HL-60/S4 treated with retinoic acid at 250 ng/mL for 4 days and 3 days (cell line): ENCODE measurements around the gene CENPX.

Experiments
- in situ Hi-C: fragments of 300-500 bp; cut with MboI; formaldehyde crosslinking; loops from 2 replicates; pipeline ENCODE4 v1.7.0; 2022; ENCODE audit warnings: low sequenced_read_pairs

The CENPX gene

GRCh38 chr17:82055023-82055964, 32.6 kb upstream of the CENPX start:
- in situ Hi-C loops = no loop called here

- in situ Hi-C loops = no loop called here
These were observed 31.8 kb upstream of the CENPX start for GRCh38 chr17:82054351-82055022.

GRCh38 chr17:82053556-82054263, 31.0 kb upstream of the CENPX start:
- in situ Hi-C loops = no loop called here

DNA sequence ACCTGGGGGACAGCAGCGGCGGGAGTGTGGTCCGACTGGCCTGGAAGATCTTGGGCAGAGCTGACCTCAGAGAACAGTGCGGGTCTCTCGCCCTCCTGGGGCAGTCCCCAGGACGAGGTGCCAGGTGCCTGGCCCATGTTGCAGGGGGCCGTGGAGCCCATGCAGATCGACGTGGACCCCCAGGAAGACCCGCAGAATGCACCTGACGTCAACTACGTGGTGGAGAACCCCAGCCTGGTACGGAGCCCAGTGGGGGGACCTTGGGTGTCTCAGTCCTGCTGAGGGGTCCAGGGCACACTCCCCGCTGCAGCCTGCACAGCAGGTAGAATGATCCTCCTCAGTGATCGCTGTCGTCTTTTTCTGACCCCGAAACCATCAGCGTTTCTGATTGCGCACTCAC, 30.5 kb upstream of the CENPX start:
- in situ Hi-C loops = no loop called here

DNA sequence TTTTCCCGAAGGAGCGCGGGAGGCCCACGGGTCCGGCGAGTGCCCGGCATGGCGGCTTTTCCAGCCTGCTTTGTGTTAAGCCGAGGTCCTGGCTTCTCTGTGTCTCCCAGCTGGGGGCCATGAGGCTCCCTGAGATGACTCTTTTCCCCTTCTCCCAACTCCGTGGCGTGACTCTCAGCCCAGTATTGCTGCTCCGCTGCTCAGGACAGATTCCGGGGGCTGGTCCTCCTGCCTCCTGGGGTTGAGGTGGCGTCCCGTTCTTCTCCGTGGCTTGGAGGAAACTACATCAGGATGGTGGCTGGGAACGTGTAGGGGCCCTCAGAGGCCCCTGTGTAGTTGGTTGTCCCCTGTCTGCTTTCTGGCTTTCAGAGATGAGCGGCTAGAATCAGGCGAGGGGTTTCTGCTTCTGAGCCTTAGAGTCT, 30.0 kb upstream of the CENPX start:
- in situ Hi-C loops = no loop called here

GRCh38 chr17:82051776-82052637, 29.3 kb upstream of the CENPX start, which contains the start of the genes GPS1 and RFNG:
Gene GPS1 (plus strand): TSS chr17:82051898. CDS start chr17:82051932, 34 bp downstream.
Gene RFNG (minus strand): TSS chr17:82051811. CDS start chr17:82051766, 45 bp downstream.
- in situ Hi-C loops = no loop called here

DNA sequence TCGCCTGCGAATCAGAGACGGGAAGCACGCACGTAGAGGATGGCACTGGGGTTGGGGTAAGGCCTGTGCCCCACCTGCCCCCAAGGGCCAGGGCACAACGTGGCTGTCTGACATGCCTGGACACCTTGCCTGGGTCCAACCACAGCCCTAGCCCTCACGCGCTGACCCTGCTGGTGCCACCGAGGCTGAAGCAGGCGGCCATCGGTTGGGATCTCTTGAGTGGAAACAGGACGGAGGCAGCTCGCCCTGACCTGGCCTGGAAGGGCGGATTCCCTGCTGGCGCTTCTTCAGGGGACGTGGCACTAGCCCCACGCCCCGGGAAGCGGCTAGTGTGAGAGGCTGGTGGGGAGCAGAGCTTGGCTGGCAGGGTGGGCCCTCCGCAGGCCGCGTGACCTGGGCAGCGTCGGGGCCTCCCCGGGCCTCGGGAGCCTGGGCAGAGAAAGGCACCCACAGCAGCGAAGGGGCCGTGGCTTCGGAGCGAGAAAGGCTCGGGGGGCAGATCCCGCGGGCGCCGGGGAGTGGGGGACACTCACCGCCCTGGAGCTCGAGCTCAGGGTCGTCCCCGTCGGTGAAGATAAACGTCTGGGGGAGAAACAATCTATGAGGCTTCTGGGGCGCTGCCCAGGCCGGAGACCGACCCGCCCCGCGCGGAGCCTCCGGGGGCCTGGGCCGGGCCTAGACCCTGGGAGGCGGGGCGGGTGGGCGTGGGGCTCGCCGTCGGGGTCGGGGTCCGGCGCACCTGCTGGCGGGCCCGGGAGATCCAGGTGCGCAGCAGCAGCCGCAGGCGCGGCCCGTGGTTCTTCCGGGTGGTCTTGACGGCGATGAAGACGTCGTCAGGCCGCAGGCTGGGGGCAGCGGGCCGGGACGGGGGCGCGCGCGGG, 28.3 kb upstream of the CENPX start:
- in situ Hi-C loops = no loop called here

DNA sequence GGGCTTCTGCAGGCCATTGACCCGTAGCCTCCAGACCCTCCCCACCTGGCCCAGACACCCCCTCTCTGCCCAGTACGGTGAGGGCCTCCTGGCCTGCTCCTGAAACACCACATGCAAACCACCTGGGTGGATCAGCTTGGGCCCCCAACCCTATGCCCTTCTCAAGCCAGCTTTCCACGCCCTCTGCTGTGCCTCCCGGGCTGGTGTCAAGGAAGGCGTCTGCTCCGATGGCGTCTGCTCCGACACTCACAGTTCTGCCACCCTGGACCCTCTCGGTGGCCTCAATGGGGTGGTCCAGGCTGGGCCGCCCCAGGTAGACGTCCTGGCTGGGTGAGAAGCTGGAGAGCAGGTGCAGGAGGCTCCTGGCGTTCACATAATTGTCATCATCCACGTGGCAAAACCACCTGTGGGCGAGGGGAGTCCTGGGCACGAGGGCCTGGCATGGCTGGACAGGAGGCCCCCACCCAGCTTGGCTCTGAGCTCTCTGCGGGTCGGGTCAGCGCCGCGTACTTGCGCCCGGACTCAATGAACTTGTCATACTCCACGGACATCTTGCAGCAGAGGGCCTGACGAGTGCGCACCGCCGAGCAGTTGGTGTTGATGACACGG, 27.6 kb upstream of the CENPX start:
- in situ Hi-C loops = no loop called here

DNA sequence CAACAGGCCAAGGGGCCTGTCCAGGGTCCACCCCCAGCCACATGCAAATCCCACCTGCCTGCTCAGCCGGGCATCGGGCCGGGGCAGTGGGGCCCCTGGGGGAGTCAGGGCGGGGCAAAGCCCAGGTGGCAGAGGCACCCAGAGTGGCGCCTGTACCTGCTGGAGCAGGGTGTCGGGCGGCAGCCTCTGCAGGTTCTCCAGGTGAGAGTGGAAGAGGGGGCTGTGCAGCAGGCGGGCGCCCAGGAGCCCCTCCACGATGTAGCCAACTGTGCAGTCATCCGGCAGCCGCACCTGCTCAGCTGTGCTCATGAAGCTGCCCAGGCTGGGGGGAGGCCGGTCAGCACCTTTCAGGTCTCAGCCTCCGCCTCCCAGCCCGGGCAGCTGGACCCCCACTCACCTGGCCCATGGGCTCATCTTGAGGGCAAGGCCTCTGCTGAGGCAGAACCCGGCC, 26.9 kb upstream of the CENPX start:
- in situ Hi-C loops = loop anchor here (25.0 kb wide), 1 partner anchor 113 kb away; no protein-coding TSS in a partner anchor

GRCh38 chr17:82049106-82049505, 26.4 kb upstream of the CENPX start:
- in situ Hi-C loops = loop anchor here (25.0 kb wide), 1 partner anchor 113 kb away; no protein-coding TSS in a partner anchor

DNA sequence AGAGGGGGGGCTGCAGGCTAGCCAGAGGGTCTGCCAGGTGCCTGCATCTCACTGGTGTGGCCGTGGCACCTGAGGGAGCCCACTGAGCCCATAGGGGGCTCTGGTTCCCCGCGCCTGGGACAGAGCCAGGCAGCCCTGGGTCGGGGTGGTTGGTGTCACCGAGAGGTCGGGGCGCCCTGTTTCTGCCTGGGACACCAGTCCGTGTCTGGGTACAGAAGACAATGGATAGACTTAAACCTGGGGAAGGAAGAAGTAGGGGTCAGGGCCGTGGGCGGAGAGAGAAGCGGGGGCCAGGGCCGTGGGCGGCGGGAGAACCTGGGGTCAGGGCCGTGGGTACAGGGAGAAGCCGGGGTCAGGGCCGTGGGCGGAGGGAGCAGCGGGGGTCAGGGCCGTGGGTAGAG, 25.9 kb upstream of the CENPX start:
- in situ Hi-C loops = loop anchor here (25.0 kb wide), 1 partner anchor 114 kb away; no protein-coding TSS in a partner anchor

DNA sequence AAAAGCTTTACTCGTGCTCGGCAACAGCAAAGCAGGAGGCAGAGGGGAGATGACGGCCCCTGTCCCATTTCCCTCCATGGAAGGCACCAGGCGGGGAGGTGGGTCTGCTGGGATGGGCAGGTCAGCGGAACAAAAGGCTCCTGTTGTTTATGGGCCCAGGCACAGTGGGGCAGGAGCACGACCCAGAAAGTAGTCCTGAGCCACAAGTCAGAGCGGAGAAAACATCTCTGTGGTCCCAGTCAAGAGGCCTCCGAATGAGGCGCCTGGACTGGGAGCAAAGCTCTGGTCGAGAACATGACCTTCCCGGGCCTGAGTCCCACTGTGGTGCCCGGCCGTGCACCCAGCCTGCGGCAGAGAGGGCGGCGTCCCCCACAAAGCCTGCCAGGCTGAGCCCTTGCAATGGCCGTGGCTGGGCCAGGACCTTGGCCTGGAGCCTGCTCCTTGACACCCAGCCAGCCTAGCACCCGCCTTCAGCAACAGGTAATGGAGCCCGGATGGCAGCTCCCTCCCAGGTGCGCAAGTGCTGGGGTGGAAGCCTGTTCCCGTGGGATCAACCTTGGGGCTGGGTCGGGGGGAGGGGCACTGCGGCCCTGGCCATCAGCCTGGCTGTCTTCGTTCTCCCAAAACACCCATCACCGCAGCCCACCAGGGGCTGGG, 25.4 kb upstream of the CENPX start:
- in situ Hi-C loops = loop anchor here (25.0 kb wide), 1 partner anchor 114 kb away; no protein-coding TSS in a partner anchor

DNA sequence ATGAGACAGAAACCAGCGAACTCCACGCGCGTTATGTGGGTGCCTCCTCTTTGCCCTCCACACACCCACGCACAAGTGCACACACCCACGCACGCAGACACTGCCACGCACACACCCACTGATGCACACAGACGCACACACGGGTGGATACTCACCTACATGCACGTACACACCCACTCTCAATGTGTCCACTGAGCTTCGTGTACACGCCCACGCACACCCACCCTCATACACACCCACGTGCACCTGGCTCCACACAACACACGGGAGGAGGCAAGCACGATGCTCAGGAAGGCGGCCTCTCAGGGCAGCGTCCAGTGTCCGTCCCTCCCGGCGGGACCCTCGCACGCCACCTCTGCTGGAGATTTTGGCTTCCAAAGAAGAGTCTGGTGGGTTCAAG, 24.7 kb upstream of the CENPX start:
- in situ Hi-C loops = loop anchor here (25.0 kb wide), 1 partner anchor 115 kb away; no protein-coding TSS in a partner anchor

DNA sequence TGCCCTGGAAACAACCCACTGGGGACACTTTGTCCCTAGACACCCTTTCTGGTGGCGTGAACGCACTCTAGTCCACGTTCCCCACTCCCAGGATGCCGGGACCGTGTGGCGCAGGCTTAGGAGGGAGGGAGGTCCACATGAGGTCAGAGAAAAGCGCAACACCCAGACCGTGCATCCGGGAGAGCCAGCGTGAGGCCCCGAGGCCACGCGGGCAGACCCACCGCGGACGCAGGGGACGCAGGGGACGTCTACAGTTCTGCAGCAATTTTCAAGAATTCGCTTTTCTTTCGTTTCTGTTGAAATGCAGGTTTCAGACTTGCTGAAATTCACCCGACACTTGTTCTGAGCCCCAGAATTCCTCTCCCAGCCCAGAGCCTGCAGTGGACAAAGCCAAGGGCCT, 24.2 kb upstream of the CENPX start:
- in situ Hi-C loops = loop anchor here (25.0 kb wide), 1 partner anchor 115 kb away; no protein-coding TSS in a partner anchor

- in situ Hi-C loops = loop anchor here (25.0 kb wide), 1 partner anchor 116 kb away; no protein-coding TSS in a partner anchor
These were observed 23.3 kb upstream of the CENPX start for GRCh38 chr17:82045936-82046484.

GRCh38 chr17:82043507-82043906, 20.8 kb upstream of the CENPX start:
- in situ Hi-C loops = loop anchor here (25.0 kb wide), 1 partner anchor 119 kb away; no protein-coding TSS in a partner anchor

DNA sequence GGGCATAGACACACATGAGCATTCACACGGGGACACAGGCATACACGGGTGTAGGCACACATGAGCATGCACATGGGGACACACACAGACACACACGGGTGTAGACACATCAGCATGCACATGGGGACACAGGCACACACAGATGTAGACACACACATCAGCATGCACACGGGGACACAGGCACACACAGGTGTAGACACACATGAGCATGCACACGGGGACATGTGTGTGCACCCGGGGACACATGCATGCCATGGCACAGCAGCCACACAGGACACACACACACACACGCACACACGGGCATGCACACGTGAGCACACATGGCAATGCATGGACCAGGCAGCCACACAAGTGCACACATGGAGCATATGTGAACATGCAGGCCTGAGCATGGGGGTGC, 20.0 kb upstream of the CENPX start:
- in situ Hi-C loops = loop anchor here (25.0 kb wide), 1 partner anchor 120 kb away; no protein-coding TSS in a partner anchor
